Muscle of leg (tissue), 11 donors: ENCODE data around the gene MAGI2. TPM values are rescaled to one million over a fixed set of nuclear protein-coding genes. Genes with fewer than 3 reads are reported as not detected.

ENCODE experiments used
- DNase-seq: peaks from one replicate; pipeline ENCODE4 v3.0.0; 2013
- H3K27ac ChIP-seq: one replicate; pipeline ENCODE4 v1.5.1; 2013; ENCODE audit warnings: mild to moderate bottlenecking, low read length, control low read depth
- H3K27me3 ChIP-seq: one replicate; pipeline ENCODE4 v1.6.1; 2013; ENCODE audit warnings: low read length; ENCODE audit not compliant: control insufficient read depth, insufficient read depth
- H3K36me3 ChIP-seq: one replicate; pipeline ENCODE4 v1.6.1; 2013; ENCODE audit warnings: low read length; ENCODE audit not compliant: control insufficient read depth, insufficient read depth
- H3K4me1 ChIP-seq: one replicate; pipeline ENCODE4 v1.6.1; 2013; ENCODE audit warnings: low read length; ENCODE audit not compliant: control insufficient read depth, insufficient read depth
- H3K4me3 ChIP-seq: one replicate; pipeline ENCODE4 v1.5.1; 2013; ENCODE audit warnings: low read length, control low read depth
- H3K9me3 ChIP-seq: replicated peaks from 2 replicates; pipeline ENCODE4 v1.6.1; 2013; ENCODE audit warnings: low read depth, low read length; ENCODE audit not compliant: control insufficient read depth
- WGBS: methylation state at CpG from one replicate; pipeline ENCODE4 v1.1.5; 2013; ENCODE audit warnings: missing lambda C conversion rate; ENCODE audit not compliant: insufficient coverage; 5-methylcytosine and 5-hydroxymethylcytosine counted together
- polyA plus RNA-seq, 8 donors: library from polyadenylated mRNA; unstranded; fragments of 120-200 nt; gene quantifications; one replicate each; pipeline versions ENCODE4 v1.2.1 to v1.2.3, GENCODE V29; 2013; ENCODE audit warnings: inconsistent platforms in 1 of 8, low replicate concordance in 1 of 8; ENCODE audit not compliant: insufficient read length in 8 of 8, insufficient read depth in 1 of 8
- total RNA-seq: library from RNA; stranded (reverse); fragments of 120-200 nt; gene quantifications from one replicate; pipeline ENCODE4 v1.2.4, GENCODE V29; 2013

Gene MAGI2
- total and polyA plus RNA-seq, 9 donors: 3.5 to 6.3 (median 5.2) TPM

DNA sequence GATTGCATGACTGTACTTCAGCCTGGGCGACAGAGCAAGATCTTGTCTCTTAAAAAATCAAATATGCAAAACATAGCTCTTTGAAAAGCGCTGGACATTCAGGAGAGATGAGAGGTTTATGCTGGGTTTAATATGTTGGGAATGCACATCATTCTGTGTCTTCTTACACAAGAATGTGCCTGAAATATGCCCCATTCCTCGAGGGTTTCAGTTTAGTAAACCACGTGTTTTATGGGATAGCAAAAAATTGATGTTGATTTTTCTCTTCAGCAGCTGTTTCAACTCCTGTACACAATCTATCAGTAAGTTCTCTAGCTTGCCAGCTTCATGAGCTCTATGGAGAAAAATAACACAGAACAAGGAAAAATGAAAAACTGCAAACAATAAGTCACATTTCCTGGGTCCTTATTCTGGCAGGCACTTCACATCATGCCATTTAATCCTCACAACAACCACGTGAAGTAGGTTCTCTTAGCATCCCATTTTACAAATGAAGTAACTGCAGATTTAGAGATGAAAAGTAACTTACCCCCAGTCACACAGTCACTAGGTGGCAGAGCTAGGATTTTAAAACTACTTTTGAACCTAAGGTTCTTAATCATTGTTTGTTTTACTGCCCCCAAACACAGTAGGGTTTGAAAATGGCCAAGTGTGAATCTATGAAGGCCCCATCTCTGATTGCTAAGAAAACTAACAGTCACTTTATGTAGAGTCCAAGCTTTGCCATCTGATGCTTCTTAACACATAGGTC is 1231.3 kb downstream of the MAGI2 start:
- no peaks in the 10 kb centered on the region for H3K36me3 ChIP-seq
- no peaks in the 10 kb centered on the region for H3K9me3 ChIP-seq
- DNase-seq: peak; percentile 11
- no peaks in the 10 kb centered on the region for H3K4me1 ChIP-seq
- no peaks in the 10 kb centered on the region for H3K27me3 ChIP-seq
- H3K27ac ChIP-seq: no peak overlapping the region
- WGBS: no CpG with 5 or more reads among the region's 5 CpGs
- H3K4me3 ChIP-seq: no peak overlapping the region

DNA sequence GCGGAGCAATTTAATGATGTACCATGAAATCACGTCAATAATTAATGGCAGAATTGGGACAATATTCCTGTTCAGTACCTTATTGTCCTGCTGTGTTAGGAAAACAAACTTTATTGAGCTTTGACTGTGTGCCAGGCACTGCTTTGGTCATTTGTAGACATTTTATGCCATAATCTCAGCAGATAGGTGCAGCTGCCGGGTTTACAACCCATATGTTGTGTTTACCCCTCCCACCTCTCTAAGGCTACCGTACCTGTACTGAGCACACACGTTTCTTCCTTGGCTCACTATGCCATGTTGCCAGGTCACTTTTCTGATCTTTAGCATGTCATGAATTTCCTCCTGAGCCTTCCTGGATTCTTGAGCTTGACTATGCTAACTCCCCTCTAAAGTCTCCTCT is 1232.7 kb downstream of the MAGI2 start:
- no peak overlapping the region for H3K27ac ChIP-seq
- no peak for DNase-seq
- H3K9me3 ChIP-seq: no peaks in the 10 kb centered on the region
- WGBS: 85% methylated on average over 5 of the region's 5 CpGs
- H3K27me3 ChIP-seq: no peaks in the 10 kb centered on the region
- no peaks in the 10 kb centered on the region for H3K4me1 ChIP-seq
- H3K36me3 ChIP-seq: no peaks in the 10 kb centered on the region
- no peak overlapping the region for H3K4me3 ChIP-seq

DNA sequence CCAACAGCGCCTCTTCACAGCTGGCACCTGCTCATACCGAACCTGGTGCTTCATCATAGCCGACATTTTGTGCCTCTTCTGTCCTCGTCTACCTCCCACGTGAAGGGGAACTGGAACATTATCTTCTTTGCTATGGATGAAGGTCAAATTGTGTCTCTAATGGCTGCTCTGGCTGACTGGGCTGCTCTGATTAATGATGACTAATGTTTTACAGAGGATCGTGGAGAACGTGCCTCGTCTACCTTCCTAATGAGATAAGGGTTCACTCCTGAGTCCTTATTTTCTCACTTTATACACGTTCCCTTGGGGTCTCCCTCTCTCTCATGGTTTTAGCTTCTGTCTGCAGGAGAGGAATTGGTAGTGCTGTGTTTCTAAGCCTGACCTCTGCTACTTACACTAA is 1234.6 kb downstream of the MAGI2 start:
- Histone ChIP-seq H3K27ac (no peak overlapping the region), H3K27me3 (no peaks in the 10 kb centered on the region), H3K4me1 (no peaks in the 10 kb centered on the region), H3K9me3 (no peaks in the 10 kb centered on the region), H3K4me3 (no peak overlapping the region), H3K36me3 (no peaks in the 10 kb centered on the region)
- no peak for DNase-seq
- 90% methylated on average over 4 of the region's 9 CpGs for WGBS

DNA sequence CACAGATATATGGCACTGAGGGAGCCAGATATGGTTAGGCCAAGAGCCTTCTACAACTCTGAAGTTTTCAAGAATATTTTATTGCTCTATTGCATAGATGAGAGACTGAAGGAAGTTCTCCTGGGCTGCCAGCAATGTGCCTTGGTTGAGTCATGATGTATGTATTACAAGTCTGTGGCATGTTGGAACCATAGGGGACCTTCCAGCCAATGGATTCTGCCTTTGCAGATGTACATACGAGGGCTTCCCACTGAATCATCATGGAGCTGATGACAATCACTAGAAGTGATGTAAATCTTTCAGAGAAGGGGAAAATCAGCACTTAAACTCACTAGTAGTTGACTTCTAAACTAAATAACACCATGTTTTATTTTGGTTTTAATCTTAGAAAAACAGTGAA is 1235.4 kb downstream of the MAGI2 start:
- Histone ChIP-seq H3K27ac (no peak overlapping the region), H3K9me3 (no peaks in the 10 kb centered on the region), H3K27me3 (no peaks in the 10 kb centered on the region), H3K4me1 (no peaks in the 10 kb centered on the region), H3K36me3 (no peaks in the 10 kb centered on the region), H3K4me3 (no peak overlapping the region)
- no CpG with 5 or more reads among the region's 1 CpG for WGBS
- no peak for DNase-seq

DNA sequence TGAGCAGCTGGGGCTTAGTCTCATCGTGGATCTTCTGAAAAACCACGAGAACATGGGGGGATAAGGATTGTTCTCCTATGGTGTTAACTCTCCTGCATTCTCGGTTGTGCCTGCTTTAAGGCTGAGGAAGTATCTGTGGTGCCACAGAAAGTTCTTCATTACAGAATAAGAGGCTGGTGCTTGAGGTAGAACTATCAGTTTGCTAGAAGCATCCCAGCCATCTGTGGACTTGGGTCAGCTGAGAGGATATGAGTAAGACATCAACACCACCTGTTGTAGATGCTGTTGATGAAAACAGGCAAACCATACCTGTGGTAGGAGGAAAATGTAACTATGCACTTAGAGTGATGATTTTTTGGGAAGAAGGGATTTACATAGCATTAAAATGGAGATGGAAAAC is 1238.3 kb downstream of the MAGI2 start:
- Histone ChIP-seq H3K27ac (no peak overlapping the region), H3K4me3 (no peak overlapping the region), H3K9me3 (no peaks in the 10 kb centered on the region), H3K36me3 (no peaks in the 10 kb centered on the region), H3K27me3 (no peaks in the 10 kb centered on the region), H3K4me1 (no peaks in the 10 kb centered on the region)
- DNase-seq: no peak
- WGBS: 88% methylated on average over 3 of the region's 3 CpGs

DNA sequence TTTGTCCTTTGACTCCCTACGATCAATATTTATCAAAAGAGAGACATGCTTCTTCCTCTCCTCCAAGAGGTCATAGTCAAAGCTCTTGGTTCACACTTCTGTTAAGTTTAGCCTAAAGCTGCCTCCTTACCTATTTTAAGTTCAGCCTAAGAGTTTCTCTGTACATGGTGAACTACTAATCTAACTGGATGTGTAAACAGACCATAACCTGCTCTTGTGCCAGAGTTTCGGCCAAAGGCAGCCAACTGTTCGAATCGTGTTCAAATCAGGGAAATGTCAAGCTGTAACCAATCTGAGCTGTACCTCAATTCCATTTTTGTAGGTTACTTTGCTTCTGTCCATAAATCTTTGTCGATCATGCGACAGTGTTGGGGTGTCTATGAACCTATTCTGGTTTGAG is 1240.1 kb downstream of the MAGI2 start:
- Histone ChIP-seq H3K27me3 (no peaks in the 10 kb centered on the region), H3K4me1 (no peaks in the 10 kb centered on the region), H3K36me3 (no peaks in the 10 kb centered on the region), H3K27ac (no peak overlapping the region), H3K9me3 (no peaks in the 10 kb centered on the region), H3K4me3 (no peak overlapping the region)
- no peak for DNase-seq
- WGBS: 82% methylated on average over 3 of the region's 6 CpGs

DNA sequence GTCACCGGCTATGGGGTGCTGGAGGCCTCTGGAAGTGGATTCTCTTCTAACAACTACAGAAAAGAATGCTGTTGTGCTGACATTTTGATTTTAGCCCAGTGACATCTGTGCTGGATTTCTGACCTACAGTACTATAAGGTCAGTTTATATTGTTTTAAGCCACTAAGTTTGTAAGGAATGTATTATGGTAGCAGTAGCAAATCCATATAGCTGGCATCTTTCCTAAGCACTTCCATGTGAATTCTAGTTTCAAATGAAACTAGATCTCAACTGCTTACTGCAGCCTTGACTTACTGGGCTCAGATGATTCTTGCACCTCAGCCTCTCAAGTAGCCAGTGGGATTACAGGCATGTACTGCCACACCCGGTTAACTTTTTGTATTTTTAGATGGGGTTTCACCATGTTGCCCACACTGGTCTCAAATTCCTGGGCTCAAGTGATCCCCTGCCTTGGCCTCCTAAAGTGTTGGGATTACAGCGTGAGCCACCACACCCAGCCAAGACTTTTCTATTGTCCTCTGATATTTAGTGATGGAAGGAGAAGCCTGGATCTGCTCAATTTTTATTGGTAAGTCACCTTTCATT is 1240.9 kb downstream of the MAGI2 start:
- no peaks in the 10 kb centered on the region for H3K9me3 ChIP-seq
- no peaks in the 10 kb centered on the region for H3K36me3 ChIP-seq
- no peak for DNase-seq
- no peak overlapping the region for H3K4me3 ChIP-seq
- H3K4me1 ChIP-seq: no peaks in the 10 kb centered on the region
- H3K27me3 ChIP-seq: no peaks in the 10 kb centered on the region
- no peak overlapping the region for H3K27ac ChIP-seq
- WGBS: 86% methylated on average over 1 of the region's 3 CpGs

DNA sequence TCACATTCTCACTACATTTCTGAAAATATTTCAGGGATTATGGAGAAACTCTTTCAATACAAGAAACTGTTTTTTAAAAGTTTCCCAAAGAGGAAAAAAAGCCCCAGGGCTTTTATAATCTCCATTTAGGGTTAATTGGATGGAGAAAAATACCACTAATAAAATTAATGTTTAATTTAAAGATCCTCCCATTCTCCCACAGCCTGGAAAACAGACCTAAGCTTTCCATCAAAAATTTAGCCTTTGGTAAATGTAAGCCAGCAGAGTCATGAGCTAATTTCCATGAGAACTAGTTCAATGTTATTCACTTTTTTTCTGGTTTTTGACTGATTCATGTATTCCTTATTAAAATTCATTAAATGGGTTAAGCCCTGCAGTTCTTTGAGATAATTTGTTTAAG is 1246.2 kb downstream of the MAGI2 start:
- no peak overlapping the region for H3K4me3 ChIP-seq
- no peaks in the 10 kb centered on the region for H3K27me3 ChIP-seq
- no peak for DNase-seq
- no peaks in the 10 kb centered on the region for H3K4me1 ChIP-seq
- no peaks in the 10 kb centered on the region for H3K9me3 ChIP-seq
- H3K36me3 ChIP-seq: no peaks in the 10 kb centered on the region
- H3K27ac ChIP-seq: no peak overlapping the region

DNA sequence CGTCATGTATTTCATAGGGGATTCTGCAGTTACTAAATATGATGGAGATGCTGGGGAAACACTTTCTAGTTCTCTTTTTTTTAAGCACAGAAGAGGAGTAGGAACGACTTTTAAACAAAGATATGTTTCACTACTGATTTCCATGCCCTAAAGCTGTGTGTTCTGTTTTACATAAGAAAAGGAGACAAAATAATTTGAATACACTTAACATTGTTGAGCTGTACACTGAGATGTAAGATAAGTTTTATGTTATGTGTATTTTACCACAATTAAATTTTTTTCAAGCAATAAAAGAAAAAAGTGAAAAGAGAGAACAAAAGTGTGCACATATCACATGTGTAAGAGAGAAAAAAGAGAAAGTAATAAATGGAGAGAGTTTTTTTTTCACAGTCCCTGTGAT is 1246.7 kb downstream of the MAGI2 start:
- no CpG with 5 or more reads among the region's 2 CpGs for WGBS
- H3K27ac ChIP-seq: no peak overlapping the region
- no peaks in the 10 kb centered on the region for H3K9me3 ChIP-seq
- H3K4me3 ChIP-seq: no peak overlapping the region
- DNase-seq: no peak
- no peaks in the 10 kb centered on the region for H3K36me3 ChIP-seq
- H3K4me1 ChIP-seq: no peaks in the 10 kb centered on the region
- H3K27me3 ChIP-seq: no peaks in the 10 kb centered on the region

DNA sequence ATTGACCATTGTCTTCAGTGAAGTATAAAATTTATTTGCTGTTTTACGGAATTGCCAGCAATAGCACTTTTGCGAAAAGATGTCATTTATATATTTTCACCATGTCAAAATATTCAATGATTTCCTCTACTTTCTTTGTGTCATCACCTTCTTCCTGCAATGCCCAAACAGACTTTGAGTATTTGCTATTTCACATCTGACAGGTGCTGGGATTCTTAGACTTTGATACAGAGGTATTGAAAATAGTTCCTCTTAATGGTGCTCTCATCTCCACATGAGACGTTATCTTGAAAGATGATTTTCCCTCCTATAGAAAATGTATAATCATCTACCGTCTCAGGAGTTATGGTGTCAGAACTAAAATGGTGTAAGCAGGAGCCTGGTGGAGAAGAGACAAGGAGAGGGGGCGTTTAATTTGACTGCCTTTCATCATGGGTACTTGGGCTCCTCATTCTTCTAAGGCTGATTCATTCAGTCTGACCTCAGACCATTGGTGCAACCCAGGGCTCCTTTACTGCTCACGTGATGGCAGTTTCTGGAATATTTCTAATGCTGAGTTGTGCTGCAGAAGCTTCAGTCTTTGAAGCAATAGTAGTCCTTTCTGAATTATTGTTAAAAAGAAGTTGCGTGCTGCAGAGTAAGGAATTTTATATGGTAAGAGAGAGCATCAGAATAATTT is 1250.3 kb downstream of the MAGI2 start:
- Histone ChIP-seq H3K9me3 (no peaks in the 10 kb centered on the region), H3K4me3 (no peak overlapping the region), H3K4me1 (no peaks in the 10 kb centered on the region), H3K36me3 (no peaks in the 10 kb centered on the region), H3K27ac (no peak overlapping the region), H3K27me3 (no peaks in the 10 kb centered on the region)
- 60% methylated on average over 1 of the region's 7 CpGs for WGBS
- no peak for DNase-seq
